Thyroid gland (tissue), 4 donors: ENCODE data around the gene ADAMTS12. TPM values are rescaled to one million over a fixed set of nuclear protein-coding genes. Genes with fewer than 3 reads are reported as not detected.

Source experiments
- DNase-seq, 2 donors: peaks; one replicate each; pipeline ENCODE4 v3.0.0-alpha.2; 2019
- H3K27ac ChIP-seq, 3 donors: fragments of 200-600 bp; sonication (generic); 1 replicate in 2 of 3; 2 replicates in 1 of 3; pipeline ENCODE4 v1.5.1; 2016 to 2019; ENCODE audit warnings: mild to moderate bottlenecking in 1 of 3, moderate library complexity in 1 of 3
- H3K27me3 ChIP-seq: fragments of 200-600 bp; sonication (generic); one replicate; pipeline ENCODE4 v1.5.1; 2019
- H3K36me3 ChIP-seq, 2 donors: fragments of 200-600 bp; sonication (generic); one replicate each; pipeline ENCODE4 v1.5.1; 2016 to 2019
- H3K4me1 ChIP-seq, 2 donors: fragments of 200-600 bp; sonication (generic); one replicate each; pipeline ENCODE4 v1.5.1; 2017 to 2019
- H3K4me3 ChIP-seq, 3 donors: fragments of 200-600 bp; sonication (generic); replicated peaks in 1 of 3; 1 replicate in 2 of 3; 2 replicates in 1 of 3; pipeline ENCODE4 v1.5.1; 2016; ENCODE audit warnings: mild to moderate bottlenecking in 1 of 3
- H3K9me3 ChIP-seq: fragments of 200-600 bp; sonication (generic); one replicate; pipeline ENCODE4 v1.5.1; 2017
- CTCF ChIP-seq, 6 experiments: fragments of 200-600 bp in 3 of 6; fragments of 450-650 bp in 3 of 6; sonication (generic) in 3 of 6; IDR thresholded peaks; one replicate each; pipeline ENCODE4 v1.5.1; 2016 to 2019; ENCODE audit warnings: antibody characterized with exemption in 6 of 6, mild to moderate bottlenecking in 2 of 6, inconsistent platforms in 1 of 6, moderate library complexity in 1 of 6
- POLR2A ChIP-seq, 2 donors: fragments of 450-650 bp; IDR thresholded peaks; one replicate each; pipeline ENCODE4 v1.6.1; 2017; ENCODE audit warnings: antibody characterized with exemption in 2 of 2, mild to moderate bottlenecking in 2 of 2, moderate library complexity in 1 of 2
- WGBS, 2 donors: methylation state at CpG; one replicate each; pipeline ENCODE4 v1.1.5; 2017; 5-methylcytosine and 5-hydroxymethylcytosine counted together
- intact Hi-C: fragments of 100-400 bp; cut with DNase I; formaldehyde crosslinking; loops from one replicate; pipeline ENCODE4 v1.15.1; 2023
- total RNA-seq, 4 donors: library from RNA; depleted of rRNA; stranded (reverse); fragments of >200 nt; gene quantifications; one replicate each; pipeline ENCODE4 v1.2.3, GENCODE V29; 2016

Gene ADAMTS12
- total RNA-seq, 4 donors from 2014 or later, result 1.3 to 5.8 (median 2.3) TPM

- Histone ChIP-seq H3K9me3 (no peaks in the 10 kb centered on the region), H3K27ac (no peak overlapping the region), H3K4me3 (no peak overlapping the region), H3K36me3 (no peaks in the 10 kb centered on the region), H3K4me1 (peaks cover 0 to 12% of the 10 kb centered on the region in 2 donors), H3K27me3 (peaks cover 18% of the 10 kb centered on the region)
- no peak for DNase-seq
- intact Hi-C loops, result loop anchor here (10.0 kb wide), 1 partner anchor 504 kb away; no protein-coding TSS in a partner anchor
- no peak for TF ChIP-seq POLR2A (IDR thresholded peaks at IDR 0.05)
- TF ChIP-seq CTCF (IDR thresholded peaks at IDR 0.05), result no peak
- WGBS, 2 donors, result 15 to 29% methylated on average over 14 of the region's 14 CpGs
Measured at GRCh38 chr5:33938507-33938796, 46.7 kb upstream of the ADAMTS12 start.

- Histone ChIP-seq H3K4me1 (peaks cover 0 to 12% of the 10 kb centered on the region in 2 donors), H3K4me3 (no peak overlapping the region), H3K9me3 (no peaks in the 10 kb centered on the region), H3K27ac (no peak overlapping the region), H3K36me3 (no peaks in the 10 kb centered on the region), H3K27me3 (peaks cover 18% of the 10 kb centered on the region)
- intact Hi-C loops, result loop anchor here (10.0 kb wide), 1 partner anchor 503 kb away; no protein-coding TSS in a partner anchor
- no peak for TF ChIP-seq CTCF (IDR thresholded peaks at IDR 0.05)
- TF ChIP-seq POLR2A (IDR thresholded peaks at IDR 0.05), result no peak
- 13 to 24% methylated on average over 27 to 53 of the region's 54 CpGs for WGBS, 2 donors
- DNase-seq, result no peak
Measured at GRCh38 chr5:33937707-33938506, 46.1 kb upstream of the ADAMTS12 start.

- no peak for TF ChIP-seq CTCF (IDR thresholded peaks at IDR 0.05)
- no peak for TF ChIP-seq POLR2A (IDR thresholded peaks at IDR 0.05)
- peaks cover 18% of the 10 kb centered on the region for H3K27me3 ChIP-seq
- intact Hi-C loops, result loop anchor here (10.0 kb wide), 1 partner anchor 502 kb away; no protein-coding TSS in a partner anchor
- H3K4me3 ChIP-seq, result no peak overlapping the region
- DNase-seq, result no peak
- no peaks in the 10 kb centered on the region for H3K36me3 ChIP-seq
- H3K9me3 ChIP-seq, result no peaks in the 10 kb centered on the region
- 25 to 30% methylated on average over 10 to 34 of the region's 54 CpGs for WGBS, 2 donors
- H3K27ac ChIP-seq, result no peak overlapping the region
- peaks cover 0 to 12% of the 10 kb centered on the region in 2 donors for H3K4me1 ChIP-seq
Measured at GRCh38 chr5:33937017-33937706, 45.4 kb upstream of the ADAMTS12 start.

- Histone ChIP-seq H3K4me3 (no peak within 1 kb of the TSS), H3K27ac (no peak within 1 kb of the TSS), H3K27me3 (peaks cover 18% of the 10 kb centered on the region), H3K36me3 (no peaks in the 10 kb centered on the region), H3K4me1 (peaks cover 0 to 12% of the 10 kb centered on the region in 2 donors), H3K9me3 (no peaks in the 10 kb centered on the region)
- no peak for TF ChIP-seq POLR2A (IDR thresholded peaks at IDR 0.05)
- DNase-seq, result peak in 1 of 2 donors; percentile 1
- 4 to 7% methylated on average over 12 to 20 of the region's 45 CpGs for WGBS, 2 donors
- intact Hi-C loops, result loop anchor here (10.0 kb wide), 1 partner anchor 502 kb away; no protein-coding TSS in a partner anchor
Measured at GRCh38 chr5:33936381-33937016, 44.7 kb upstream of the ADAMTS12 start, which contains the start of gene RXFP3. Gene RXFP3, plus strand, starts transcription at chr5:33936386. Its CDS starts 355 bp downstream, at chr5:33936741.

- Histone ChIP-seq H3K27ac (no peak overlapping the region), H3K9me3 (no peaks in the 10 kb centered on the region), H3K27me3 (peaks cover 18% of the 10 kb centered on the region), H3K36me3 (no peaks in the 10 kb centered on the region), H3K4me1 (peaks cover 0 to 12% of the 10 kb centered on the region in 2 donors), H3K4me3 (no peak overlapping the region)
- WGBS, 2 donors, result 2% methylated on average over 24 to 30 of the region's 30 CpGs
- intact Hi-C loops, result loop anchor here (10.0 kb wide), 1 partner anchor 501 kb away; no protein-coding TSS in a partner anchor
- peak; percentile 55 to 69 for DNase-seq
- TF ChIP-seq POLR2A (IDR thresholded peaks at IDR 0.05) (no peak), CTCF (IDR thresholded peaks at IDR 0.05) (peak in 3 of 6 experiments; percentile 4 to 40 (median 33))
Measured at GRCh38 chr5:33936004-33936380, 44.2 kb upstream of the ADAMTS12 start.
